NCI-H1436 treated with DMSO at 0.1 percent for 48 hours (cell line): ENCODE results near the gene HIVEP1.

Source experiments
- DNase-seq: peaks from one replicate; lab custom pipeline; 2025; lab: John Stamatoyannopoulos, UW

Gene HIVEP1

GRCh38 chr6:12049165-12049564 lies 37.1 kb downstream of the HIVEP1 start:
- no peak for DNase-seq

GRCh38 chr6:12051861-12052368 lies 39.8 kb downstream of the HIVEP1 start:
- no peak for DNase-seq

GRCh38 chr6:12058172-12058961 lies 46.3 kb downstream of the HIVEP1 start:
- no peak for DNase-seq

- peak; percentile 42 for DNase-seq
Measured at GRCh38 chr6:12060780-12061609, 48.9 kb downstream of the HIVEP1 start.

- DNase-seq, result no peak
Measured at GRCh38 chr6:12062605-12063004, 50.5 kb downstream of the HIVEP1 start.

- no peak for DNase-seq
Measured at GRCh38 chr6:12064131-12064530, 52.0 kb downstream of the HIVEP1 start.

GRCh38 chr6:12064538-12065071 lies 52.5 kb downstream of the HIVEP1 start:
- DNase-seq, result no peak

- no peak for DNase-seq
Measured at GRCh38 chr6:12065321-12066140, 53.4 kb downstream of the HIVEP1 start.

GRCh38 chr6:12066297-12066696 lies 54.2 kb downstream of the HIVEP1 start:
- no peak for DNase-seq

- no peak for DNase-seq
Measured at GRCh38 chr6:12068899-12069557, 56.9 kb downstream of the HIVEP1 start.

- DNase-seq, result no peak
Measured at GRCh38 chr6:12069891-12070529, 57.9 kb downstream of the HIVEP1 start.

GRCh38 chr6:12071064-12071615 lies 59.0 kb downstream of the HIVEP1 start:
- DNase-seq, result no peak

- DNase-seq, result no peak
Measured at GRCh38 chr6:12075067-12075563, 63.0 kb downstream of the HIVEP1 start.

- no peak for DNase-seq
Measured at GRCh38 chr6:12077021-12077710, 65.1 kb downstream of the HIVEP1 start.

GRCh38 chr6:12078014-12078413 lies 65.9 kb downstream of the HIVEP1 start:
- no peak for DNase-seq

- DNase-seq, result no peak
Measured at GRCh38 chr6:12081771-12082170, 69.7 kb downstream of the HIVEP1 start.

GRCh38 chr6:12082368-12082767 lies 70.3 kb downstream of the HIVEP1 start:
- DNase-seq, result no peak

- no peak for DNase-seq
Measured at GRCh38 chr6:12083302-12083701, 71.2 kb downstream of the HIVEP1 start.

GRCh38 chr6:12083763-12084162 lies 71.7 kb downstream of the HIVEP1 start:
- DNase-seq, result no peak

GRCh38 chr6:12084681-12085080 lies 72.6 kb downstream of the HIVEP1 start:
- no peak for DNase-seq
